Measurements from ENCODE around the gene MFRP. TPM values are rescaled to one million over a fixed set of nuclear protein-coding genes. Genes with fewer than 3 reads are reported as not detected.

The MFRP gene
- polyA plus RNA-seq, 2 of the 4 experiments (the other 2 are of a cell fraction) = not detected

- TF ChIP-seq MAFK (IDR thresholded peaks at IDR 0.05; ENCODE audit: partially characterized antibody) (no peak), ZNF302 (CRISPR knock-in tag; IDR thresholded peaks at IDR 0.05) (no peak), MYC (IDR thresholded peaks at IDR 0.05; ENCODE audit: borderline replicate concordance, low read length) (no peak), KDM1A (IDR thresholded peaks at IDR 0.05; ENCODE audit: low read depth) (no peak), POLR2A (IDR thresholded peaks at IDR 0.05; ENCODE audit: low read length) (no peak), TFCP2L1 (CRISPR knock-in tag; IDR thresholded peaks at IDR 0.05) (no peak), HEYL (CRISPR knock-in tag; IDR thresholded peaks at IDR 0.05) (no peak), HOXB5 (CRISPR knock-in tag; IDR thresholded peaks at IDR 0.05) (no peak), CBX2 (IDR thresholded peaks at IDR 0.05; ENCODE audit: borderline replicate concordance, low read depth) (no peak), JUNB (IDR thresholded peaks at IDR 0.05) (no peak), GATA3 (IDR thresholded peaks at IDR 0.05; ENCODE audit: borderline replicate concordance) (no peak), MAZ (IDR thresholded peaks at IDR 0.05; ENCODE audit: borderline replicate concordance, low read depth, low read length) (no peak), CHD4 (IDR thresholded peaks at IDR 0.05; ENCODE audit: borderline replicate concordance) (no peak), ZSCAN20 (CRISPR knock-in tag; IDR thresholded peaks at IDR 0.05) (no peak), ELK1 (IDR thresholded peaks at IDR 0.05; ENCODE audit: low read depth, low read length) (no peak), NPAS2 (CRISPR knock-in tag; IDR thresholded peaks at IDR 0.05; ENCODE audit: borderline replicate concordance) (no peak), FOXS1 (CRISPR knock-in tag; IDR thresholded peaks at IDR 0.05) (no peak), HMGXB4 (CRISPR knock-in tag; IDR thresholded peaks at IDR 0.05; ENCODE audit: borderline replicate concordance) (no peak)
- TF ChIP-seq, protein P1, sequence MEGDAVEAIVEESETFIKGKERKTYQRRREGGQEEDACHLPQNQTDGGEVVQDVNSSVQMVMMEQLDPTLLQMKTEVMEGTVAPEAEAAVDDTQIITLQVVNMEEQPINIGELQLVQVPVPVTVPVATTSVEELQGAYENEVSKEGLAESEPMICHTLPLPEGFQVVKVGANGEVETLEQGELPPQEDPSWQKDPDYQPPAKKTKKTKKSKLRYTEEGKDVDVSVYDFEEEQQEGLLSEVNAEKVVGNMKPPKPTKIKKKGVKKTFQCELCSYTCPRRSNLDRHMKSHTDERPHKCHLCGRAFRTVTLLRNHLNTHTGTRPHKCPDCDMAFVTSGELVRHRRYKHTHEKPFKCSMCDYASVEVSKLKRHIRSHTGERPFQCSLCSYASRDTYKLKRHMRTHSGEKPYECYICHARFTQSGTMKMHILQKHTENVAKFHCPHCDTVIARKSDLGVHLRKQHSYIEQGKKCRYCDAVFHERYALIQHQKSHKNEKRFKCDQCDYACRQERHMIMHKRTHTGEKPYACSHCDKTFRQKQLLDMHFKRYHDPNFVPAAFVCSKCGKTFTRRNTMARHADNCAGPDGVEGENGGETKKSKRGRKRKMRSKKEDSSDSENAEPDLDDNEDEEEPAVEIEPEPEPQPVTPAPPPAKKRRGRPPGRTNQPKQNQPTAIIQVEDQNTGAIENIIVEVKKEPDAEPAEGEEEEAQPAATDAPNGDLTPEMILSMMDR (IDR thresholded peaks at IDR 0.05) = no peak
- TF ChIP-seq, protein P2, sequence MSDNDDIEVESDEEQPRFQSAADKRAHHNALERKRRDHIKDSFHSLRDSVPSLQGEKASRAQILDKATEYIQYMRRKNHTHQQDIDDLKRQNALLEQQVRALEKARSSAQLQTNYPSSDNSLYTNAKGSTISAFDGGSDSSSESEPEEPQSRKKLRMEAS (IDR thresholded peaks at IDR 0.05) = no peak
- ChIA-PET POLR2A (no interaction called here), CTCF (interaction anchor here (1.8 to 11.6 kb wide), 4 partner anchors 9 to 156 kb away, joined by 5 to 160 read pairs (median 18); partner anchors contain the start of gene C1QTNF5)
- no peak for FAIRE-seq
- Histone ChIP-seq H3K9me3 (no peaks in the 10 kb centered on the region), H3K4me1 (peaks cover 43% of the 10 kb centered on the region), H3K4me2 (no peak overlapping the region), H3K27ac (no peak overlapping the region), H3K4me3 (no peak overlapping the region)
- DNase-seq (ENCODE audit: low read depth in 1 of 2, low spot score in 1 of 2) = no peak
- 87% methylated on average over 11 of the region's 11 CpGs for WGBS (ENCODE audit: missing lambda C conversion rate)
- no peak for ATAC-seq
Observed at GRCh38 chr11:119319700-119320239, 26.7 kb downstream of the MFRP start.

DNA sequence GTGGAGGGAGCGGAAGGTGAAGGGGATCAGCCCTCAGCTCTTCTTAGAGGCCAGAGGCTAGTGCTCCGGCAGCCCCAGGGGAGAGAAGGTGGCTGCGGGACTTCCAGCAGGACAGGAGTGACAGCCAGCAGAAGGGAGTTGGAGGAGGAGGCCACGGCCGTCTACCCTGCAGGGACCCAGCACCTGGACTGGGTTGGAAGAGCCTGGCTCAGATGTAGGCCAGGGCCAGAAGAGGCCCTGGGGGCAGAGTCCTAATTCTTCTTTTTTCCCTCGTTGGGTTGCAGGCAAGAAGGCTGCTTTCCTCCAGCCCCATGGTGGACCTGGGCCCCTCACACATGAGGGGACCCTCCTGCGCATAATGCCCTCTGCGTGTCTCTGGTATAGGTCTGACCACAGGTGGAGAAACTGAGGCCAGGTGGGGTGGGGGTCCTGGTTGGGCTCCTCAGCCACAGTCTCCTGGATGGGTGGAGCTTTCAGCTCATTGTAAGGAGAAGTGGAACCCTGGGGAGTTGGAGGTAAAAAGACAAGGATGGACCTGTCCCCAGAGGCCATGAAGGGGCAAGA lies 27.3 kb downstream of the MFRP start:
- DNase-seq (ENCODE audit: low read depth in 1 of 2, low spot score in 1 of 2) (no peak), FAIRE-seq (no peak), ATAC-seq (no peak)
- ChIA-PET POLR2A (no interaction called here), CTCF (interaction anchor here (0.8 to 11.6 kb wide), 4 partner anchors 9 to 157 kb away, joined by 3 to 160 read pairs (median 18); partner anchors contain the start of gene C1QTNF5)
- H3K9me3 ChIP-seq = no peaks in the 10 kb centered on the region
- WGBS (ENCODE audit: missing lambda C conversion rate) = 84% methylated on average over 8 of the region's 8 CpGs
- TF ChIP-seq, protein P3, sequence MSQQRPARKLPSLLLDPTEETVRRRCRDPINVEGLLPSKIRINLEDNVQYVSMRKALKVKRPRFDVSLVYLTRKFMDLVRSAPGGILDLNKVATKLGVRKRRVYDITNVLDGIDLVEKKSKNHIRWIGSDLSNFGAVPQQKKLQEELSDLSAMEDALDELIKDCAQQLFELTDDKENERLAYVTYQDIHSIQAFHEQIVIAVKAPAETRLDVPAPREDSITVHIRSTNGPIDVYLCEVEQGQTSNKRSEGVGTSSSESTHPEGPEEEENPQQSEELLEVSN (IDR thresholded peaks at IDR 0.05; ENCODE audit: borderline replicate concordance, low read depth) = no peak
- H3K4me1 ChIP-seq = peaks cover 43% of the 10 kb centered on the region
- H3K4me2 ChIP-seq = no peak overlapping the region
- H3K4me3 ChIP-seq = no peak overlapping the region
- peak overlapping the region in 1 of 2 experiments; percentile 50; a peak in 1 of 6 replicates for H3K27ac ChIP-seq

Measured in A549 (cell line).